GM19463 (cell line): Measurements from ENCODE around the gene PHF20.
"Not testable (repeated sequence)": the region's sequence is repeated elsewhere in the genome, so short reads cannot be mapped to it uniquely, and the experiment has no call there.

Experiments
- ATAC-seq: cut with Tn5 transposase; IDR thresholded peaks from one replicate; pipeline ENCODE4 v1.9.1; 2021; ENCODE audit warnings: mild to moderate bottlenecking, moderate library complexity; ENCODE audit not compliant: unreplicated experiment

Gene PHF20

GRCh38 chr20:35773154-35773751, 1.4 kb downstream of the PHF20 start:
- ATAC-seq, result no peak

- ATAC-seq, result no peak
Observed at GRCh38 chr20:35774391-35774790, 2.6 kb downstream of the PHF20 start.

GRCh38 chr20:35776513-35777101, 4.8 kb downstream of the PHF20 start:
- ATAC-seq, result no peak

- not testable (repeated sequence) for ATAC-seq
Observed at GRCh38 chr20:35783811-35784210, 12.0 kb downstream of the PHF20 start.

- not testable (repeated sequence) for ATAC-seq
Observed at GRCh38 chr20:35785541-35785940, 13.7 kb downstream of the PHF20 start.

GRCh38 chr20:35788796-35789195, 17.0 kb downstream of the PHF20 start:
- no peak for ATAC-seq

- ATAC-seq, result no peak
Observed at GRCh38 chr20:35791097-35791496, 19.3 kb downstream of the PHF20 start.

GRCh38 chr20:35791821-35792220, 20.0 kb downstream of the PHF20 start:
- no peak for ATAC-seq

GRCh38 chr20:35792740-35793139, 20.9 kb downstream of the PHF20 start:
- ATAC-seq, result no peak

GRCh38 chr20:35796571-35796970, 24.8 kb downstream of the PHF20 start:
- ATAC-seq, result no peak

GRCh38 chr20:35801865-35802264, 30.1 kb downstream of the PHF20 start:
- ATAC-seq, result no peak

- ATAC-seq, result no peak
Observed at GRCh38 chr20:35806075-35806474, 34.3 kb downstream of the PHF20 start.

GRCh38 chr20:35807877-35808276, 36.1 kb downstream of the PHF20 start:
- ATAC-seq, result no peak

GRCh38 chr20:35820715-35821114, 48.9 kb downstream of the PHF20 start:
- no peak for ATAC-seq

- no peak for ATAC-seq
Observed at GRCh38 chr20:35821807-35822242, 50.0 kb downstream of the PHF20 start.

- ATAC-seq, result no peak
Observed at GRCh38 chr20:35823147-35823546, 51.3 kb downstream of the PHF20 start.

- no peak for ATAC-seq
Observed at GRCh38 chr20:35823937-35824336, 52.1 kb downstream of the PHF20 start.

- ATAC-seq, result no peak
Observed at GRCh38 chr20:35826397-35826998, 54.7 kb downstream of the PHF20 start.

- ATAC-seq, result no peak
Observed at GRCh38 chr20:35828434-35828833, 56.6 kb downstream of the PHF20 start.

- no peak for ATAC-seq
Observed at GRCh38 chr20:35828916-35829315, 57.1 kb downstream of the PHF20 start.

- no peak for ATAC-seq
Observed at GRCh38 chr20:35830264-35830663, 58.4 kb downstream of the PHF20 start.

GRCh38 chr20:35831029-35831428, 59.2 kb downstream of the PHF20 start:
- no peak for ATAC-seq
